ENCODE results near the gene FREM3. TPM values are rescaled to one million over a fixed set of nuclear protein-coding genes. Genes with fewer than 3 reads are reported as not detected.

The FREM3 gene
- total RNA-seq, 1 donor from 2014 or later, result not detected

GRCh38 chr4:143658336-143658735 lies 42.1 kb downstream of the FREM3 start:
- POLR2A ChIA-PET, result no interaction called here
- DNase-seq, result no peak
- CTCF ChIA-PET, result no interaction called here
- Mint-ChIP-seq H3K36me3 (ENCODE audit: low read depth) (no peaks in the 10 kb centered on the region), H3K27me3 (no peaks in the 10 kb centered on the region), H3K4me3 (no peak overlapping the region), H3K4me1 (no peaks in the 10 kb centered on the region), H3K27ac (no peak overlapping the region), H3K9me3 (peaks cover 4% of the 10 kb centered on the region)
- TF ChIP-seq CTCF (IDR thresholded peaks at IDR 0.05), result no peak
- no peak for ATAC-seq (ENCODE audit: low read depth)
- intact Hi-C loops (cut with micrococcal nuclease), result no loop called here

GRCh38 chr4:143654571-143654970 lies 45.9 kb downstream of the FREM3 start:
- no peaks in the 10 kb centered on the region for H3K27me3 Mint-ChIP-seq
- no peak for DNase-seq
- H3K4me1 Mint-ChIP-seq, result no peaks in the 10 kb centered on the region
- POLR2A ChIA-PET, result no interaction called here
- TF ChIP-seq CTCF (IDR thresholded peaks at IDR 0.05), result no peak
- no peaks in the 10 kb centered on the region for H3K36me3 Mint-ChIP-seq (ENCODE audit: low read depth)
- ATAC-seq (ENCODE audit: low read depth), result no peak
- intact Hi-C loops (cut with micrococcal nuclease), result no loop called here
- CTCF ChIA-PET, result no interaction called here
- no peaks in the 10 kb centered on the region for H3K9me3 Mint-ChIP-seq
- H3K4me3 Mint-ChIP-seq, result no peak overlapping the region
- no peak overlapping the region for H3K27ac Mint-ChIP-seq

GRCh38 chr4:143653031-143653430 lies 47.4 kb downstream of the FREM3 start:
- ChIA-PET POLR2A (no interaction called here), CTCF (no interaction called here)
- no peak for DNase-seq
- H3K27ac Mint-ChIP-seq, result no peak overlapping the region
- H3K4me3 Mint-ChIP-seq, result no peak overlapping the region
- no peaks in the 10 kb centered on the region for H3K27me3 Mint-ChIP-seq
- H3K36me3 Mint-ChIP-seq (ENCODE audit: low read depth), result peaks cover 3% of the 10 kb centered on the region
- peaks cover 6% of the 10 kb centered on the region for H3K9me3 Mint-ChIP-seq
- intact Hi-C loops (cut with micrococcal nuclease), result no loop called here
- no peak for TF ChIP-seq CTCF (IDR thresholded peaks at IDR 0.05)
- no peaks in the 10 kb centered on the region for H3K4me1 Mint-ChIP-seq
- ATAC-seq (ENCODE audit: low read depth), result no peak

GRCh38 chr4:143643399-143643798 lies 57.1 kb downstream of the FREM3 start:
- Mint-ChIP-seq H3K4me3 (no peak overlapping the region), H3K4me1 (no peaks in the 10 kb centered on the region), H3K36me3 (ENCODE audit: low read depth) (peaks cover 4% of the 10 kb centered on the region), H3K27ac (no peak overlapping the region), H3K27me3 (no peaks in the 10 kb centered on the region), H3K9me3 (peaks cover 20% of the 10 kb centered on the region)
- TF ChIP-seq CTCF (IDR thresholded peaks at IDR 0.05), result no peak
- CTCF ChIA-PET, result no interaction called here
- DNase-seq (no peak), ATAC-seq (ENCODE audit: low read depth) (no peak)
- intact Hi-C loops (cut with micrococcal nuclease), result no loop called here
- POLR2A ChIA-PET, result no interaction called here

GRCh38 chr4:143642611-143643010 lies 57.9 kb downstream of the FREM3 start:
- no peak overlapping the region for H3K4me3 Mint-ChIP-seq
- TF ChIP-seq CTCF (IDR thresholded peaks at IDR 0.05), result no peak

More at GRCh38 chr4:143642611-143643010, 57.9 kb downstream of the FREM3 start:
- Mint-ChIP-seq H3K27me3 (no peaks in the 10 kb centered on the region), H3K9me3 (peaks cover 12% of the 10 kb centered on the region), H3K4me1 (no peaks in the 10 kb centered on the region), H3K36me3 (ENCODE audit: low read depth) (no peaks in the 10 kb centered on the region), H3K27ac (no peak overlapping the region)
- DNase-seq (no peak), ATAC-seq (ENCODE audit: low read depth) (no peak)
- POLR2A ChIA-PET, result no interaction called here
- intact Hi-C loops (cut with micrococcal nuclease), result no loop called here
- CTCF ChIA-PET, result no interaction called here
